Nephron progenitor cell (in vitro differentiated cells): ENCODE measurements around the gene GTF2F2.

ENCODE experiments used
- DNase-seq: peaks from one replicate; pipeline ENCODE4 v3.0.0; 2021
- H3K27ac Mint-ChIP-seq: 2 replicates; pipeline ENCODE4 v1.8.0; 2021; ENCODE audit warnings: mild to moderate bottlenecking, moderate library complexity, mixed read lengths
- H3K27me3 Mint-ChIP-seq: 2 replicates; pipeline ENCODE4 v1.8.0; 2021; ENCODE audit warnings: mild to moderate bottlenecking, low read depth, mixed read lengths; ENCODE audit not compliant: poor library complexity
- H3K36me3 Mint-ChIP-seq: 2 replicates; pipeline ENCODE4 v1.8.0; 2021; ENCODE audit warnings: low read depth, mixed read lengths
- H3K4me1 Mint-ChIP-seq: 2 replicates; pipeline ENCODE4 v1.8.0; 2021; ENCODE audit warnings: mixed read lengths
- H3K4me3 Mint-ChIP-seq: 2 replicates; pipeline ENCODE4 v1.8.0; 2021; ENCODE audit warnings: mild to moderate bottlenecking, moderate library complexity, mixed read lengths
- H3K9me3 Mint-ChIP-seq: 2 replicates; pipeline ENCODE4 v1.8.0; 2021; ENCODE audit warnings: mild to moderate bottlenecking, moderate library complexity, mixed read lengths
- TF ChIP-seq, protein P1 (sequence below): fragments of 200-600 bp; sonication (generic); IDR thresholded peaks from 2 replicates; pipeline ENCODE4 v1.5.0; 2021; ENCODE audit warnings: antibody characterized with exemption

The GTF2F2 gene

GRCh38 chr13:45104261-45104660, 16.0 kb upstream of the GTF2F2 start:
- peaks cover 31% of the 10 kb centered on the region for H3K4me1 Mint-ChIP-seq
- H3K27me3 Mint-ChIP-seq: no peaks in the 10 kb centered on the region
- no peak overlapping the region for H3K4me3 Mint-ChIP-seq
- TF ChIP-seq, protein P1, sequence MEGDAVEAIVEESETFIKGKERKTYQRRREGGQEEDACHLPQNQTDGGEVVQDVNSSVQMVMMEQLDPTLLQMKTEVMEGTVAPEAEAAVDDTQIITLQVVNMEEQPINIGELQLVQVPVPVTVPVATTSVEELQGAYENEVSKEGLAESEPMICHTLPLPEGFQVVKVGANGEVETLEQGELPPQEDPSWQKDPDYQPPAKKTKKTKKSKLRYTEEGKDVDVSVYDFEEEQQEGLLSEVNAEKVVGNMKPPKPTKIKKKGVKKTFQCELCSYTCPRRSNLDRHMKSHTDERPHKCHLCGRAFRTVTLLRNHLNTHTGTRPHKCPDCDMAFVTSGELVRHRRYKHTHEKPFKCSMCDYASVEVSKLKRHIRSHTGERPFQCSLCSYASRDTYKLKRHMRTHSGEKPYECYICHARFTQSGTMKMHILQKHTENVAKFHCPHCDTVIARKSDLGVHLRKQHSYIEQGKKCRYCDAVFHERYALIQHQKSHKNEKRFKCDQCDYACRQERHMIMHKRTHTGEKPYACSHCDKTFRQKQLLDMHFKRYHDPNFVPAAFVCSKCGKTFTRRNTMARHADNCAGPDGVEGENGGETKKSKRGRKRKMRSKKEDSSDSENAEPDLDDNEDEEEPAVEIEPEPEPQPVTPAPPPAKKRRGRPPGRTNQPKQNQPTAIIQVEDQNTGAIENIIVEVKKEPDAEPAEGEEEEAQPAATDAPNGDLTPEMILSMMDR: no peak
- H3K36me3 Mint-ChIP-seq: no peaks in the 10 kb centered on the region
- no peak overlapping the region for H3K27ac Mint-ChIP-seq
- no peak for DNase-seq
- no peaks in the 10 kb centered on the region for H3K9me3 Mint-ChIP-seq

DNA sequence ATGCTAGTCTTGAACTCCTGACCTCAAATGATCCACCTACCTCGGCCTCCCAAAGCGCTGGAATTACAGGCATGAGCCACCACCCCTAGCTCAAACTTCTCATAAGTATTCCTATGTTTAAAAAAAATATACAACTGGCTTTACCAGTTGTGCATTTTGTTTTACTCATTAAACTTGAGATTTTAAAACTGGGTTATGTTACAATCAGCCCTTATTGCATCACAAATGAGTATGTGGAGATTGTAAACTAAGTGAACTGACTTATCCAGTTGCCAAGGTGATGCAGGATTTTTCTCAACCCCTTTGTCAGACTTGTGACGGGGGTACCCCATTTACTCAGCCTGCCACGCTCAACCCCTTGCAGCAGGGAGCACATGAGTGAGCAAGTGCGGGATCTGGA, 14.4 kb upstream of the GTF2F2 start:
- peaks cover 32% of the 10 kb centered on the region for H3K4me1 Mint-ChIP-seq
- H3K36me3 Mint-ChIP-seq: no peaks in the 10 kb centered on the region
- H3K4me3 Mint-ChIP-seq: no peak overlapping the region
- H3K9me3 Mint-ChIP-seq: no peaks in the 10 kb centered on the region
- H3K27ac Mint-ChIP-seq: no peak overlapping the region
- TF ChIP-seq, protein P1: no peak
- no peaks in the 10 kb centered on the region for H3K27me3 Mint-ChIP-seq
- DNase-seq: no peak

- H3K9me3 Mint-ChIP-seq: no peaks in the 10 kb centered on the region
- H3K27me3 Mint-ChIP-seq: peaks cover 2% of the 10 kb centered on the region
- DNase-seq: no peak
- TF ChIP-seq, protein P1: no peak
- H3K27ac Mint-ChIP-seq: no peak overlapping the region
- no peaks in the 10 kb centered on the region for H3K36me3 Mint-ChIP-seq
- no peak overlapping the region for H3K4me3 Mint-ChIP-seq
- peaks cover 16% of the 10 kb centered on the region for H3K4me1 Mint-ChIP-seq
These were observed 12.8 kb upstream of the GTF2F2 start for GRCh38 chr13:45107539-45107938.

DNA sequence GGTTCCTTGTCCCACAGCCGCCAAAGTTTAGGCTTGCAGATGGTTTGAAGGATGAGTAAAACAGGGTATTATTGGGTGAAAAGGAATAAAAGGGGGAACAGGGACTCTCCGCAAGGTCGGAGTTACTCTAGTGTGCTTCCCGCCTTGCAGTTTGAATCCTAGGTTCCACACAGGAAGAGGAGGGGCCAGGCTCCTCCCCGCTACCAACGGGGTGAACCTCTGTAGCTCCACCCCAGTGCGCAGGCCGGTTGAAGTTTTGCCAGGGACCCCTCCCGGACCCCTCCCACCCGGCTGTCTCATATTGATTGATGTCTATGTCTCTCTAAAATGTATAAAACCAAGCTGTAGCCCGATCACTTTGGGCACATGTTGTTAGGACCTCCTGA, 11.6 kb upstream of the GTF2F2 start:
- DNase-seq: peak; percentile 16
- TF ChIP-seq, protein P1: no peak
- no peak overlapping the region for H3K27ac Mint-ChIP-seq
- no peaks in the 10 kb centered on the region for H3K36me3 Mint-ChIP-seq
- H3K4me3 Mint-ChIP-seq: no peak overlapping the region
- peaks cover 9% of the 10 kb centered on the region for H3K4me1 Mint-ChIP-seq
- peaks cover 10% of the 10 kb centered on the region for H3K27me3 Mint-ChIP-seq
- H3K9me3 Mint-ChIP-seq: no peaks in the 10 kb centered on the region

DNA sequence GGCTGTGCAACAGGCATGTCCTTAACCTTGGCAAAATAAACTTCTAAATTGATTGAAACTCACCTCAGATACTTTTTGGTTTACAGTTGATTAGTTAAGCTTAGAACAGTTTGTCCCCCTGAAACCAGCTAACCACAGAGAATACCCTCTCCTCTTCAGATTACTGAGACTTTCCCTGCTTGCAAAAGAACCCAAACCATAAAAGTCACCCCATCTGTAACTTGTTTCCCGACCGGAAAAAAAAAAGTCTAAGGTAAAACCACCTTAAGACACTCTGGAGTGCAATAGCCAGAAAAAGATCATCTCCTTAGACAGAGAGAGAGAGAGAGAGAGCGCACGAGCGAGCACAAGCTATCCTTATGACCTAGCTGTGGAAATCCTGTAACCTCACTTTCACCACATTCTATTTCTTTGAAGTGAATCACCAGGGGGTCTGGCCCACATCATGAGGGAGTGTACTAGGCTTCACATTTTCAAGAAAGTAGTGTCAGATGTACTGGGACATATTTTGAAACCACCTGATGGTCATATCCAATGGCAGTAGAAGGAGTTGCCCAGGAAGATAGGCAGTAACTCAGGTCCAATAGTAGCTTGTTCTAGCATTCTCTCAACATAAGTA, 11.1 kb upstream of the GTF2F2 start:
- no peaks in the 10 kb centered on the region for H3K9me3 Mint-ChIP-seq
- no peaks in the 10 kb centered on the region for H3K36me3 Mint-ChIP-seq
- peaks cover 9% of the 10 kb centered on the region for H3K4me1 Mint-ChIP-seq
- H3K27me3 Mint-ChIP-seq: peaks cover 10% of the 10 kb centered on the region
- H3K27ac Mint-ChIP-seq: no peak overlapping the region
- no peak for DNase-seq
- TF ChIP-seq, protein P1: no peak
- H3K4me3 Mint-ChIP-seq: no peak overlapping the region
